GM19328 (cell line): ENCODE measurements around the gene CDC37L1.
A peak's percentile ranks its signal among the peaks of the same experiment; 100 is the strongest.

ENCODE experiments used
- ATAC-seq: cut with Tn5 transposase; IDR thresholded peaks from one replicate; pipeline ENCODE4 v1.9.1; 2021; ENCODE audit warnings: mild to moderate bottlenecking, moderate library complexity; ENCODE audit not compliant: unreplicated experiment

Gene CDC37L1

DNA sequence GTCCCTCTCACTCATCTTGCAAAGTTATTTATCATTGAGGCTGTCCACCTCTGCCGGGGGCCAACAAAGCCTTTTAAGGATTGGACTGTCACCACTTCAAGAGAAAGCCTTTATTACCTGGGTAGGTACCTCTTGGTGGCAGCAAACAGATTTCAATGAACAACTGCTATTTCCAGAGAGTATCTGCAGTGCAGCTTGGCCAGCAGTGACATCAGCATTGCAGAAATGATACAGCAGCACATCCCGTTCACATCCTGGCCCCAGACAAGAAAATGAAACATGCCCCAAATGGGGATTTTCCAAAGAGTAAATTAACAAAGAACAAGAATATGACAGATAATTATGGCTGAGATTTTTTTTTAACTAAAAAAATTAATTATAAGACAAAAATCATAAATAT, 10.8 kb upstream of the CDC37L1 start:
- no peak for ATAC-seq

GRCh38 chr9:4669890-4670289, 9.5 kb upstream of the CDC37L1 start:
- ATAC-seq = no peak

DNA sequence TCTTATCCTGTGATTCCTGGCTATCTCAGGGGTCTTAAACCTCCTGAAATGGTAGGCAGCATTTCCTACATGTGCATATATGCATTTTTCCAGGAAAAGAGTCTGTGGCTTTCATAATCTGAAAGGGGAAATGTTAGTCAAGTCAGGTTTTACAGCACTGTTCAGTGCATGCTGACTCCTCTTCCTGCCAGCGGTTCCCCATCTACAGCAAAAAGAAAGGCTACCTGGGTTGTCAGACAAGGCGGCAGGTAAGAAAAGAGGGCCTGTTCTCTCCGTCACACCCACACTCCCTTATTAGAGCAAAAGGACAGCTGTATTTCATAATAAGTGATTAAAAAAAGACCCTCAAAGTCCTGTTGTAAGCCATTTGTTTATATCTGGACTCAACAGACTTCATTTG, 8.8 kb upstream of the CDC37L1 start:
- ATAC-seq = no peak

GRCh38 chr9:4671737-4672136, 7.6 kb upstream of the CDC37L1 start:
- ATAC-seq = no peak

DNA sequence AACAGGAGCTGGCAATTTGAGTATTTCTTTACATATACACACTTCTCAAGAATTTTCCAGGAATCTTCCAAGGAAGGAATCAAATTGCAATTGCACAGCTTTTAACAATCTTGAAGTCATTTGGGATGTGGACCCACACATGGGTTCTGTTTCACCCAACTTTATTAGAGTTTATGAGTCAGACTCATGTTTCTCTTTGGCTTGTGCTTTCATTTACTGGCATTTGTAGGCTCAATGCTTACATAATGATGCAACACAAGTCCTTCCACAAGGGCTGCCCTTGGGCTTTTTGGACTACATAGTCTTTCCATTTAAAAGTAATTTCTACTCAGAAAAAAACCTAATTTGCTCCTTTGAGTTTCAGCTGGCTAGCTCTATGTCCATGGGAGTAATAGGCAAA, 4.6 kb upstream of the CDC37L1 start:
- ATAC-seq = no peak

DNA sequence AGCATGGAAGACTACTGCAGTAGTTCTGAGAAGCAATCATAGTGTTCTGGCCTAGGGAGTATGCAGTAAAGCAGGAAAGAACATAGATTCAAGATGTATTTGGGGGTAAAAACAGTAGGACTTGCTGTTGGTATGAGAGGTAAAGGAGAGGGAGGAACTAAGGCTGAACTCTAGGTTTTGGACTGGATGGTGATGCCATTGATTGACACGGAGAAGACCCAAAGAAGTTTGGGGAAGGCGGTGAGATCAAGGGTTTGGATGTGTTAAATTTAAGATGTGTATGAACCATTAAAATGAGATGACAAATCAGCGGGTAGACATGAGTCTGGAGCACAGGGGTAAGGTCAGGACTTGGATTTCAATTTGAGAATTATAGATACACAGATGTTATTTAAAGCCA, 2.0 kb upstream of the CDC37L1 start:
- ATAC-seq = no peak

GRCh38 chr9:4678679-4679267, 596 bp upstream of the CDC37L1 start:
- peak; percentile 4 for ATAC-seq

DNA sequence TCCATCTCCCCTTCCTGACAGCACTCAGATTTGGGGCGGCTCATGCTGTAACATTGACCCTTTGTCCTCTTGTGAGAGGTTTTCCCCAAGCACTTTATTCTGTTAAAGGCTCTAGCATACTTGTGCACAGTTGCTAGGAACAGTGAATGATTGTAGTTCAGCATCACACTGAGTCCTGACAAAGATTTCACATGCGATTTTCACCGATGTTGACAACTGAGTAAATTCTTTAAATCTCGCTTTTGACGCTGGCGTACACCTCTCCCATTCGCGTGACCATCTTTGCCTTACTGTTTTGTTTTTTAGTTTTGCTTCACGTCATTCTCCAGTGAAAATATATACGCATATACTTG, 780 bp downstream of the CDC37L1 start:
- ATAC-seq = peak; percentile 1

GRCh38 chr9:4680750-4681149, 1.4 kb downstream of the CDC37L1 start:
- no peak for ATAC-seq

- ATAC-seq = no peak
Measured at GRCh38 chr9:4684820-4685219, 5.5 kb downstream of the CDC37L1 start.

GRCh38 chr9:4686112-4686511, 6.7 kb downstream of the CDC37L1 start:
- ATAC-seq = no peak

DNA sequence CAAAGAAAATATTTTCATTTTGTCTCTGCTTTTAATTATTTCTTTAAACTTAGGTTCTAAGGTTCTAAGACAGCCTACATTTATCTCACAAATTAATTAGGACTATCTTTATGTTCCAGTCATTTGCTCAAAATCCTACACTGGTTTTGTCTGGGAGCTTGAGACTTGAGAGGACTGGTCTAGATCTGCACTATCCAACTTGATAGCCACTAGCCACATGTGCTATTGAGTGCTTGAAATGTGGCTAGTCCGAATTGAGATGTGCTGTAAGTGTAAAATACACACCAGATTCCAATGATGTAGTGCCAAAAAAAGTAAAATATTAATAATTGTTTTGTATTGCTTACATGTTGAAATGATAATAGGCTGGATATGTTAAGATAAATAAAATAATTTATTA, 7.2 kb downstream of the CDC37L1 start:
- ATAC-seq = no peak

GRCh38 chr9:4689021-4689420, 9.7 kb downstream of the CDC37L1 start:
- ATAC-seq = no peak

GRCh38 chr9:4689687-4690104, 10.3 kb downstream of the CDC37L1 start:
- peak; percentile 55 for ATAC-seq

DNA sequence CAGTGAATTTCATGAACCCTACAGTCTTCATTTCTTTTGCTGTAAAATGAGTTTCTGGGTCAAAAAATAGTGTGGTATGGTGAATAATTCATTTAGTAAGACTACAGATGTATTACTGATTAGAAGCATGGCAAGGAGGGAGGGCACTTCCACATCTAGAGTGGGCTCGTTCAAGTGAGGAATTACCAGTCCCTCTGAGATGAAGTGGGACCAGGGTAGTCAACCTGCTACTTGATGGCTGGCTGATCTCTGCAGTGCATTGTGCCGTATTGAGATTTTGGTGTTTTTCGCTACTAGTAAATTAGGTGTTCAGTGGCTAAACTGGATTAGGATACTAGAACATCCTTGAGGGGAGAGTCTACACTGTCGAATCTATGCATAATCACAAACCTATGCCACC, 10.8 kb downstream of the CDC37L1 start:
- no peak for ATAC-seq

GRCh38 chr9:4691795-4692194, 12.4 kb downstream of the CDC37L1 start:
- no peak for ATAC-seq

GRCh38 chr9:4700091-4700490, 20.7 kb downstream of the CDC37L1 start:
- ATAC-seq = no peak

GRCh38 chr9:4700932-4701331, 21.6 kb downstream of the CDC37L1 start:
- no peak for ATAC-seq

DNA sequence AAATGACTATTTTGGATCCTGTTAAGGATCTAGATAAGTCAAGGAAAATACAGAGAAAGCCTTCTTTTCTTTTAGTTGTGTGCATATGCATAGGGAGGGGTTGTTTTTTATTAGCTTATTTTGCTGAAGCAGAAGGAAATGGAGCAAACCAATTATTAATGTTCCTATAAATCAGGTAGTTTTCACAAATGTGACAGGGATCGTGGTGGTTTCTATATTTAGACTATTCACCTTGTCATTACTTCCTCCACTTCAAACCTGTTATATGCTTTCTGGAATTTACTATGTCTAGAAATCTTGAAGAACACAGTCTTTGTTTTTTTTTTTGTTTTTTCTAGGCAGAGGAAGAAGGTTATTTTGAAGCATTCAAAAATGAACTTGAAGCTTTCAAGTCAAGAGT, 22.2 kb downstream of the CDC37L1 start:
- no peak for ATAC-seq

- ATAC-seq = no peak
Measured at GRCh38 chr9:4704129-4704528, 24.8 kb downstream of the CDC37L1 start.

GRCh38 chr9:4706021-4706420, 26.7 kb downstream of the CDC37L1 start:
- no peak for ATAC-seq

DNA sequence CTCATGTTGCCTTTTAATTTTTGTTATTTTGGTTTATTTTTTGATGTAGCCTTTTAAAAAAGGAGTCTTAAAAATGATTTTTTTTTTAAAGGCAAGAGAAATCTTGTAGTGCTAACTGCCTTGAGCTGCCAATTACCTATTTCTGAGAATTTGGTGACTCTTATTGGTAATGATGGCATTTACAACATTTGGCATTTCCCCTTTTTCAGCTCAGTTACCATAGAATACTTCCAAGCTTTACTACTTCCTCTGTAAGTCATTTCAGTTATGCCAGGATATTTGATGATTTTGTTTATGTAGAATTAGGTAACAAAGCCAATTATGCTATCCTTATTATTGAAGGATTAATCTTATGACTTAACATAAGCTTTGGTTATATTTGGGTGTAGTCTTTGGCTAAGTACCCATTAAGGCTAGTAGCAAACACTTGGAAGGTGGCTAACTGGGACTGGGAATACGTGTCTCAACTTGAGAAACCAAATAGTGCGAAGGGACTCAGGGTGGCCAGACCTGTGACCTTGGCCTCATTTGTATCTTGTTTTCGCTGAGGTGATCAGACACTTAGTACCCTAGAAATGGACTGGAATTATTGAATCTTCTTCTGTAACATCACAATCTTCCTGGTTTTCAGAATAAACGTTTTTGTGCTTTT, 27.7 kb downstream of the CDC37L1 start:
- ATAC-seq = no peak

DNA sequence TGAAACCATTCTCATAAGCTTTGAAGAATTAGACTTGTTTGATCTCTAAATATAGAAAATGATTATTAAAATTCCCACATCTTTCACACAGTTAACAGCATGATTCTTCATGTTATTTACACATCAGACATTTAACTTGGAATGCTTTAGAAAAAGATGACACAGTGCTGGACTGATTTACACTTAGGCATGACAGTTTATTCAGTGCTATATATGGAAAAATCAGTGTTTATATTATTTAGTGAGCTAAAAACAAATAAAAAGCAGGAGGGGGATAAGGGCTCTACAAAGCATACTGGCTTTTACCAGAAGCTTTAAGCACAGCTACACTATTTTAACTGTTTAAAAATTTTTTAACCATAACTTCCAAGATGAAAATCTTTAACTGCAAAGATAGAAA, 30.0 kb downstream of the CDC37L1 start:
- no peak for ATAC-seq
